ENCODE results near the gene AVEN.

The AVEN gene

GRCh38 chr15:33985751-33986150 lies 53.3 kb downstream of the AVEN start:
- TF ChIP-seq CTCF (conservative IDR thresholded peaks at IDR 0.05; ENCODE audit: low read length) = no peak
- no peak for TF ChIP-seq EZH2phosphoT487 (IDR thresholded peaks at IDR 0.05; ENCODE audit: borderline replicate concordance)
- no peaks in the 10 kb centered on the region for H3K4me1 ChIP-seq (ENCODE audit: insufficient read depth, low read length, poor library complexity, severe bottlenecking)
- H3K4me3 ChIP-seq (ENCODE audit: low read length, poor library complexity, severe bottlenecking) = no peak overlapping the region
- no peaks in the 10 kb centered on the region for H4K20me1 ChIP-seq (ENCODE audit: insufficient read depth, low read length, poor library complexity, severe bottlenecking)
- H3F3A ChIP-seq (ENCODE audit: low read depth) = no peaks in the 10 kb centered on the region
- no peak overlapping the region for H2AFZ ChIP-seq (ENCODE audit: low read length)
- no peaks in the 10 kb centered on the region for H3K27me3 ChIP-seq (ENCODE audit: insufficient read depth, low read length, poor library complexity, severe bottlenecking)
- no peaks in the 10 kb centered on the region for H3K36me3 ChIP-seq (ENCODE audit: insufficient read depth, low read length)
- no peaks in the 10 kb centered on the region for H3K79me2 ChIP-seq (ENCODE audit: insufficient read depth, low read length)
- H3K9me2 ChIP-seq (replicated peaks; ENCODE audit: low read depth, low read length) = no peaks in the 10 kb centered on the region
- no peak overlapping the region for H3K9ac ChIP-seq (ENCODE audit: low read depth, low read length, poor library complexity, severe bottlenecking)
- no peak overlapping the region for H3K4me2 ChIP-seq (ENCODE audit: low read depth, low read length, poor library complexity, severe bottlenecking)
- H3K9me3 ChIP-seq (ENCODE audit: insufficient read depth, low read depth, low read length) = no peaks in the 10 kb centered on the region

DNA sequence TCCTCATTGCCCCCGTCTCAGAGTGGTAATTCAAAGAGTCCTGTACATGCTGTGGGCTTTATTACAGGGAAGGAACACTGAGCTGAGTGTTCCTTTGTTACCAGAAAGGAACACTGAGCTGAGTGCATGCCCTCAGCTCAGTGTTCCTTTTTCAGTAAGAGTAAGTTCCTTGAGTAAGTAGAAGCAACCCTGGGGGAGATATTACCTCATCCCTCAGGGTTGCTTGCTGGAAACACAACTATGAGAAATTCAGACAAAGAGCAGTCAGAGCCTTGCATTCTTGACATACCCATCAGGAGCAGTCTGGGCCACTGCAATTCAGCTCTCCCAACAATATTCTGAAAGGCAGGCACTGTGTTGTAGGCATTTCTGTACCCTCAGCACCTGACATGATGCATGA lies 53.7 kb downstream of the AVEN start:
- Histone ChIP-seq H3K9ac (ENCODE audit: low read depth, low read length, poor library complexity, severe bottlenecking) (no peak overlapping the region), H3K36me3 (ENCODE audit: insufficient read depth, low read length) (no peaks in the 10 kb centered on the region), H3F3A (ENCODE audit: low read depth) (no peaks in the 10 kb centered on the region), H3K4me2 (ENCODE audit: low read depth, low read length, poor library complexity, severe bottlenecking) (no peak overlapping the region), H3K4me3 (ENCODE audit: low read length, poor library complexity, severe bottlenecking) (no peak overlapping the region), H3K4me1 (ENCODE audit: insufficient read depth, low read length, poor library complexity, severe bottlenecking) (no peaks in the 10 kb centered on the region), H3K9me2 (replicated peaks; ENCODE audit: low read depth, low read length) (no peaks in the 10 kb centered on the region), H3K27me3 (ENCODE audit: insufficient read depth, low read length, poor library complexity, severe bottlenecking) (no peaks in the 10 kb centered on the region), H2AFZ (ENCODE audit: low read length) (no peak overlapping the region), H3K79me2 (ENCODE audit: insufficient read depth, low read length) (no peaks in the 10 kb centered on the region), H3K9me3 (ENCODE audit: insufficient read depth, low read depth, low read length) (no peaks in the 10 kb centered on the region), H4K20me1 (ENCODE audit: insufficient read depth, low read length, poor library complexity, severe bottlenecking) (no peaks in the 10 kb centered on the region)
- TF ChIP-seq EZH2phosphoT487 (IDR thresholded peaks at IDR 0.05; ENCODE audit: borderline replicate concordance) = no peak
- no peak for TF ChIP-seq CTCF (conservative IDR thresholded peaks at IDR 0.05; ENCODE audit: low read length)

- no peaks in the 10 kb centered on the region for H3K9me3 ChIP-seq (ENCODE audit: insufficient read depth, low read depth, low read length)
- no peak for TF ChIP-seq CTCF (conservative IDR thresholded peaks at IDR 0.05; ENCODE audit: low read length)
- no peak for TF ChIP-seq EZH2phosphoT487 (IDR thresholded peaks at IDR 0.05; ENCODE audit: borderline replicate concordance)
- H3K4me2 ChIP-seq (ENCODE audit: low read depth, low read length, poor library complexity, severe bottlenecking) = no peak overlapping the region
- H3K9ac ChIP-seq (ENCODE audit: low read depth, low read length, poor library complexity, severe bottlenecking) = no peak overlapping the region
- no peaks in the 10 kb centered on the region for H4K20me1 ChIP-seq (ENCODE audit: insufficient read depth, low read length, poor library complexity, severe bottlenecking)
- no peaks in the 10 kb centered on the region for H3K36me3 ChIP-seq (ENCODE audit: insufficient read depth, low read length)
- H3K4me3 ChIP-seq (ENCODE audit: low read length, poor library complexity, severe bottlenecking) = no peak overlapping the region
- no peak overlapping the region for H2AFZ ChIP-seq (ENCODE audit: low read length)
- no peaks in the 10 kb centered on the region for H3K79me2 ChIP-seq (ENCODE audit: insufficient read depth, low read length)
- no peaks in the 10 kb centered on the region for H3K27me3 ChIP-seq (ENCODE audit: insufficient read depth, low read length, poor library complexity, severe bottlenecking)
- no peaks in the 10 kb centered on the region for H3K4me1 ChIP-seq (ENCODE audit: insufficient read depth, low read length, poor library complexity, severe bottlenecking)
- H3K9me2 ChIP-seq (replicated peaks; ENCODE audit: low read depth, low read length) = no peaks in the 10 kb centered on the region
- H3F3A ChIP-seq (ENCODE audit: low read depth) = no peaks in the 10 kb centered on the region
Observed at GRCh38 chr15:33982516-33982915, 56.5 kb downstream of the AVEN start.
